SK-N-SH treated with all-trans-retinoic acid at 6 μM for 48 hours (cell line): ENCODE measurements around the gene SNAP25.

Experiments used
- ATAC-seq: fragments of 200-7000 bp; cut with Tn5 transposase; 3 replicates; pipeline ENCODE4 v1.9.1; 2020; ENCODE audit warnings: mild to moderate bottlenecking, moderate library complexity
- ARNTL ChIP-seq: fragments of 450-650 bp; formaldehyde crosslinking; IDR thresholded peaks from 2 replicates; pipeline ENCODE4 v1.5.0; 2020; ENCODE audit warnings: low read depth, mild to moderate bottlenecking, moderate library complexity, borderline replicate concordance
- BACH2 ChIP-seq: fragments of 250-450 bp; sonication (Bioruptor Pico); IDR thresholded peaks from 2 replicates; pipeline ENCODE4 v1.9.0; 2021; ENCODE audit warnings: mild to moderate bottlenecking, borderline replicate concordance
- CSDC2 ChIP-seq: fragments of 250-450 bp; sonication (Bioruptor Pico); IDR thresholded peaks from 2 replicates; pipeline ENCODE4 v1.5.0; 2020; ENCODE audit warnings: mild to moderate bottlenecking, moderate library complexity
- ESRRG ChIP-seq: fragments of 250-450 bp; sonication (Bioruptor Pico); IDR thresholded peaks from 2 replicates; pipeline ENCODE4 v1.6.1; 2021; ENCODE audit warnings: mild to moderate bottlenecking
- GLIS3 ChIP-seq: fragments of 250-450 bp; sonication (Bioruptor Pico); IDR thresholded peaks from 2 replicates; pipeline ENCODE4 v1.5.0; 2020; ENCODE audit warnings: mild to moderate bottlenecking, moderate library complexity
- ISL1 ChIP-seq: fragments of 250-450 bp; sonication (Bioruptor Pico); IDR thresholded peaks from 2 replicates; pipeline ENCODE4 v2.1.2; 2022; ENCODE audit warnings: mild to moderate bottlenecking, moderate library complexity
- POU6F1 ChIP-seq: fragments of 250-450 bp; sonication (Bioruptor Pico); IDR thresholded peaks from 2 replicates; pipeline ENCODE4 v1.8.0; 2021; ENCODE audit warnings: low read depth, mild to moderate bottlenecking, moderate library complexity, borderline replicate concordance
- PPARA ChIP-seq: fragments of 250-450 bp; sonication (Bioruptor Pico); IDR thresholded peaks from 2 replicates; pipeline ENCODE4 v1.5.0; 2020; ENCODE audit warnings: mild to moderate bottlenecking, borderline replicate concordance
- RARB ChIP-seq: fragments of 250-450 bp; sonication (Bioruptor Pico); IDR thresholded peaks from 2 replicates; pipeline ENCODE4 v1.8.0; 2021; ENCODE audit warnings: mild to moderate bottlenecking, moderate library complexity
- SNAI2 ChIP-seq: fragments of 250-450 bp; sonication (Bioruptor Pico); IDR thresholded peaks from 2 replicates; pipeline ENCODE4 v1.5.0; 2020; ENCODE audit warnings: mild to moderate bottlenecking, moderate library complexity
- TCF4 ChIP-seq: fragments of 250-450 bp; sonication (Bioruptor Pico); IDR thresholded peaks from 2 replicates; pipeline ENCODE4 v1.8.0; 2021; ENCODE audit warnings: mild to moderate bottlenecking, moderate library complexity, borderline replicate concordance
- TOX ChIP-seq: fragments of 250-450 bp; sonication (Bioruptor Pico); IDR thresholded peaks from 2 replicates; pipeline ENCODE4 v1.8.0; 2021; ENCODE audit warnings: mild to moderate bottlenecking, moderate library complexity, borderline replicate concordance
- ZC3H10 ChIP-seq: fragments of 250-450 bp; sonication (Bioruptor Pico); IDR thresholded peaks from 2 replicates; pipeline ENCODE4 v1.5.1; 2021; ENCODE audit warnings: mild to moderate bottlenecking, moderate library complexity
- ZFP3 ChIP-seq: fragments of 250-450 bp; sonication (Bioruptor Pico); IDR thresholded peaks from 2 replicates; pipeline ENCODE4 v1.5.0; 2020; ENCODE audit warnings: mild to moderate bottlenecking, moderate library complexity
- ZFP30 ChIP-seq: fragments of 450-650 bp; formaldehyde crosslinking; IDR thresholded peaks from 2 replicates; pipeline ENCODE4 v1.5.0; 2022; ENCODE audit warnings: mild to moderate bottlenecking, moderate library complexity
- ZNF565 ChIP-seq: fragments of 450-650 bp; formaldehyde crosslinking; conservative IDR thresholded peaks from 2 replicates; pipeline ENCODE4 v1.5.0; 2020; ENCODE audit warnings: low read depth, mild to moderate bottlenecking, moderate library complexity
- ZNF70 ChIP-seq: fragments of 450-650 bp; formaldehyde crosslinking; IDR thresholded peaks from 2 replicates; pipeline ENCODE4 v1.5.0; 2020; ENCODE audit warnings: mild to moderate bottlenecking, moderate library complexity
- ZNF8 ChIP-seq: fragments of 450-650 bp; formaldehyde crosslinking; IDR thresholded peaks from 2 replicates; pipeline ENCODE4 v1.5.0; 2020; ENCODE audit warnings: mild to moderate bottlenecking, moderate library complexity
- TF ChIP-seq, protein P1 (sequence below): fragments of 250-450 bp; sonication (Bioruptor Pico); IDR thresholded peaks from 2 replicates; pipeline ENCODE4 v1.5.1; 2021; ENCODE audit warnings: mild to moderate bottlenecking, moderate library complexity
- TF ChIP-seq, protein P2 (sequence below): fragments of 250-450 bp; sonication (Bioruptor Pico); IDR thresholded peaks from 2 replicates; pipeline ENCODE4 v1.5.0; 2020; ENCODE audit warnings: mild to moderate bottlenecking, moderate library complexity
- TF ChIP-seq, protein P3 (sequence below): fragments of 250-450 bp; sonication (Bioruptor Pico); IDR thresholded peaks from 2 replicates; pipeline ENCODE4 v1.8.0; 2020; ENCODE audit warnings: mild to moderate bottlenecking, moderate library complexity, borderline replicate concordance
- TF ChIP-seq, protein P4 (sequence below): fragments of 250-450 bp; sonication (Bioruptor Pico); IDR thresholded peaks from 2 replicates; pipeline ENCODE4 v1.5.1; 2020; ENCODE audit warnings: low read depth, mild to moderate bottlenecking, moderate library complexity

SNAP25 gene

DNA sequence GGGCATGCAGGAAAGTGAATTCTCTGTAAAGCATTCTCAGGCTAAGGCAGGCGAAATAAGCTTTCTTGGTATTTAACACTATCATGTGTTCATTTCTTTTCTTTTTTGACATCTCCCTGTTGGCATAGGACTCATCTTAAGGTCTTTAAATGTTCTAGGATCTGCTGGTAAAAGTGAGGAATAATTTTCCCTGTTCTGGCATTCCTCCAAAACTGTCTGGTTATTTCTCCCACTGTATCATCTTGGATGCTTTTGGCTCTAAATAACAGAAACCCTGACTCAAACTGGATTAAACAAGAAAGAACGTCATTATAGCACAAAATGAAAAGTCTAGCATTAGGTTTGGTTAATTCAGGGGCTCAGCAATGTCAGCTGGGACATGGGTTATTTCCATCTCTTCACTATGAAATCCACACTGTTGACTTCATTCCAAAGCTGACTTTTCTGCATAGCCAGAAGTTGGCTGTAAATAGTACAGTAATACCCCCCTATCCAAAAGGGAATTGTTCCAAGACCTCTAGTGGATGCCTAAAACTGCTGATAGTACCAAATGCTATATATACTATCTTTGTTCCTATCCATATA is 37.9 kb upstream of the SNAP25 start:
- TF ChIP-seq, protein P1, sequence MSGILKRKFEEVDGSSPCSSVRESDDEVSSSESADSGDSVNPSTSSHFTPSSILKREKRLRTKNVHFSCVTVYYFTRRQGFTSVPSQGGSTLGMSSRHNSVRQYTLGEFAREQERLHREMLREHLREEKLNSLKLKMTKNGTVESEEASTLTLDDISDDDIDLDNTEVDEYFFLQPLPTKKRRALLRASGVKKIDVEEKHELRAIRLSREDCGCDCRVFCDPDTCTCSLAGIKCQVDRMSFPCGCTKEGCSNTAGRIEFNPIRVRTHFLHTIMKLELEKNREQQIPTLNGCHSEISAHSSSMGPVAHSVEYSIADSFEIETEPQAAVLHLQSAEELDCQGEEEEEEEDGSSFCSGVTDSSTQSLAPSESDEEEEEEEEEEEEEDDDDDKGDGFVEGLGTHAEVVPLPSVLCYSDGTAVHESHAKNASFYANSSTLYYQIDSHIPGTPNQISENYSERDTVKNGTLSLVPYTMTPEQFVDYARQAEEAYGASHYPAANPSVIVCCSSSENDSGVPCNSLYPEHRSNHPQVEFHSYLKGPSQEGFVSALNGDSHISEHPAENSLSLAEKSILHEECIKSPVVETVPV (CRISPR knock-in tag), result no peak
- TF ChIP-seq CSDC2 (CRISPR knock-in tag) (no peak), ZNF8 (no peak), ZC3H10 (CRISPR knock-in tag) (no peak), ZNF565 (CRISPR knock-in tag) (no peak), ZFP30 (CRISPR knock-in tag) (no peak), GLIS3 (no peak), ZFP3 (no peak), SNAI2 (CRISPR knock-in tag) (no peak), BACH2 (CRISPR knock-in tag) (no peak), POU6F1 (no peak), TCF4 (no peak), ESRRG (CRISPR knock-in tag) (no peak)
- TF ChIP-seq, protein P2, sequence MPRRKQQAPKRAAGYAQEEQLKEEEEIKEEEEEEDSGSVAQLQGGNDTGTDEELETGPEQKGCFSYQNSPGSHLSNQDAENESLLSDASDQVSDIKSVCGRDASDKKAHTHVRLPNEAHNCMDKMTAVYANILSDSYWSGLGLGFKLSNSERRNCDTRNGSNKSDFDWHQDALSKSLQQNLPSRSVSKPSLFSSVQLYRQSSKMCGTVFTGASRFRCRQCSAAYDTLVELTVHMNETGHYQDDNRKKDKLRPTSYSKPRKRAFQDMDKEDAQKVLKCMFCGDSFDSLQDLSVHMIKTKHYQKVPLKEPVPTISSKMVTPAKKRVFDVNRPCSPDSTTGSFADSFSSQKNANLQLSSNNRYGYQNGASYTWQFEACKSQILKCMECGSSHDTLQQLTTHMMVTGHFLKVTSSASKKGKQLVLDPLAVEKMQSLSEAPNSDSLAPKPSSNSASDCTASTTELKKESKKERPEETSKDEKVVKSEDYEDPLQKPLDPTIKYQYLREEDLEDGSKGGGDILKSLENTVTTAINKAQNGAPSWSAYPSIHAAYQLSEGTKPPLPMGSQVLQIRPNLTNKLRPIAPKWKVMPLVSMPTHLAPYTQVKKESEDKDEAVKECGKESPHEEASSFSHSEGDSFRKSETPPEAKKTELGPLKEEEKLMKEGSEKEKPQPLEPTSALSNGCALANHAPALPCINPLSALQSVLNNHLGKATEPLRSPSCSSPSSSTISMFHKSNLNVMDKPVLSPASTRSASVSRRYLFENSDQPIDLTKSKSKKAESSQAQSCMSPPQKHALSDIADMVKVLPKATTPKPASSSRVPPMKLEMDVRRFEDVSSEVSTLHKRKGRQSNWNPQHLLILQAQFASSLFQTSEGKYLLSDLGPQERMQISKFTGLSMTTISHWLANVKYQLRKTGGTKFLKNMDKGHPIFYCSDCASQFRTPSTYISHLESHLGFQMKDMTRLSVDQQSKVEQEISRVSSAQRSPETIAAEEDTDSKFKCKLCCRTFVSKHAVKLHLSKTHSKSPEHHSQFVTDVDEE (CRISPR knock-in tag), result no peak
- TF ChIP-seq, all 23 proteins: peak for 0
- no peak for ATAC-seq

DNA sequence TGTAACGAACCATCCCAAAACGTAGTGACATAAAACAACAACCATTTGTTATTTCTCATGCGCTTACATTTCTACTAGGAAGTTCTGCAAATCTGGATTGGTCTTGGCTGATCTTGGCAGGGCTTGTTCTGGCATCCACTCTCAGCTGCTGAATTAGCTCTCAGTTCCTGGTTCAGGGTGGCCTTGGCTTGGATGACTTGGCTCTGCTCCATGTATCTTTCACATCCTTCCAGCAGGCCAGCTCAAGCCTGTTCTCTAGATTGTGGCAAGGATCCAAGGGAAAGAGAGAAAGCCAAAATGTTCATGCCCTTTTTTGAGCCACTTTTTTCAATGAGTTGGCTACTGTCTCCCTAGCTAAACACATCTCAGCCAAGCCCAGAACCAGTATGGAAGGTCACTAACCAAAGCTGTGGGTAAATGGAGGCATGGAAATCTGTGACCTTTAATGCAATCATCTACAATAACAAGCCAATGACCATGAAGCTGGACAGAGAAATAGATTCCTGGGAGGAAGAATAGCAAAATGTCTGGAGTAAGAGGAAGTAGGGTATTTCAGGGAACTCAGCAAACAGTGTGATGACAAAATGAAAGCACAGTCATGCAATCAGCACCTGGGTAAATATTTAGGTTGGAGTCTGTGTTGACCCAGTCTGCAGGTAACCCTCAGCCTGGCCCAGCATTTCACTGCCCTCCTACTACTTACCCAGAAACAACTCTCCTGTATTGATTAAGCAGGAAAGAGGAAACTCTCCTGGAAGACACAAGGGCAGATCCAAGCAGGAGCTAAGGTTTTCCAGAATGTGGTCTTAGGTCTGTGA is 32.7 kb upstream of the SNAP25 start:
- no peak for ATAC-seq
- no peak for TF ChIP-seq ISL1 (CRISPR knock-in tag)
- no peak for TF ChIP-seq PPARA (CRISPR knock-in tag)

- no peak for ATAC-seq
- TF ChIP-seq, protein P2 (CRISPR knock-in tag), result no peak
- TF ChIP-seq ZNF565 (CRISPR knock-in tag) (no peak), POU6F1 (no peak), ZNF70 (CRISPR knock-in tag) (no peak), ZFP30 (CRISPR knock-in tag) (no peak), ARNTL (CRISPR knock-in tag) (no peak), GLIS3 (no peak), ZFP3 (no peak), RARB (CRISPR knock-in tag) (no peak), TOX (CRISPR knock-in tag) (no peak)
- TF ChIP-seq, protein P3, sequence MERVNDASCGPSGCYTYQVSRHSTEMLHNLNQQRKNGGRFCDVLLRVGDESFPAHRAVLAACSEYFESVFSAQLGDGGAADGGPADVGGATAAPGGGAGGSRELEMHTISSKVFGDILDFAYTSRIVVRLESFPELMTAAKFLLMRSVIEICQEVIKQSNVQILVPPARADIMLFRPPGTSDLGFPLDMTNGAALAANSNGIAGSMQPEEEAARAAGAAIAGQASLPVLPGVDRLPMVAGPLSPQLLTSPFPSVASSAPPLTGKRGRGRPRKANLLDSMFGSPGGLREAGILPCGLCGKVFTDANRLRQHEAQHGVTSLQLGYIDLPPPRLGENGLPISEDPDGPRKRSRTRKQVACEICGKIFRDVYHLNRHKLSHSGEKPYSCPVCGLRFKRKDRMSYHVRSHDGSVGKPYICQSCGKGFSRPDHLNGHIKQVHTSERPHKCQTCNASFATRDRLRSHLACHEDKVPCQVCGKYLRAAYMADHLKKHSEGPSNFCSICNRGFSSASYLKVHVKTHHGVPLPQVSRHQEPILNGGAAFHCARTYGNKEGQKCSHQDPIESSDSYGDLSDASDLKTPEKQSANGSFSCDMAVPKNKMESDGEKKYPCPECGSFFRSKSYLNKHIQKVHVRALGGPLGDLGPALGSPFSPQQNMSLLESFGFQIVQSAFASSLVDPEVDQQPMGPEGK (CRISPR knock-in tag), result no peak
- TF ChIP-seq, protein P1 (CRISPR knock-in tag), result no peak
- TF ChIP-seq, protein P4, sequence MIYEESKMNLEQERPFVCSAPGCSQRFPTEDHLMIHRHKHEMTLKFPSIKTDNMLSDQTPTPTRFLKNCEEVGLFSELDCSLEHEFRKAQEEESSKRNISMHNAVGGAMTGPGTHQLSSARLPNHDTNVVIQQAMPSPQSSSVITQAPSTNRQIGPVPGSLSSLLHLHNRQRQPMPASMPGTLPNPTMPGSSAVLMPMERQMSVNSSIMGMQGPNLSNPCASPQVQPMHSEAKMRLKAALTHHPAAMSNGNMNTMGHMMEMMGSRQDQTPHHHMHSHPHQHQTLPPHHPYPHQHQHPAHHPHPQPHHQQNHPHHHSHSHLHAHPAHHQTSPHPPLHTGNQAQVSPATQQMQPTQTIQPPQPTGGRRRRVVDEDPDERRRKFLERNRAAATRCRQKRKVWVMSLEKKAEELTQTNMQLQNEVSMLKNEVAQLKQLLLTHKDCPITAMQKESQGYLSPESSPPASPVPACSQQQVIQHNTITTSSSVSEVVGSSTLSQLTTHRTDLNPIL (CRISPR knock-in tag), result no peak
Measured at GRCh38 chr20:10190456-10190855, 28.2 kb upstream of the SNAP25 start.
